Mesenchymal stem cell (in vitro differentiated cells and primary cell): ENCODE results near the gene MIPEP.

Source experiments
- DNase-seq: peaks from one replicate; pipeline ENCODE4 v3.0.0-alpha.2; 2013
- H2AFZ ChIP-seq: one replicate; pipeline ENCODE4 v1.6.1; 2013; ENCODE audit warnings: low read depth, mild to moderate bottlenecking, control low read depth, inconsistent platforms, low read length, moderate library complexity
- H2AK5ac ChIP-seq: 2 replicates; pipeline ENCODE4 v1.6.1; 2013; ENCODE audit warnings: low read length, moderate library complexity, mild to moderate bottlenecking, inconsistent platforms; ENCODE audit not compliant: severe bottlenecking
- H2BK120ac ChIP-seq: one replicate; pipeline ENCODE4 v1.6.1; 2013; ENCODE audit warnings: low read depth, mild to moderate bottlenecking, inconsistent platforms, low read length, moderate library complexity
- H2BK12ac ChIP-seq, 2 experiments: one replicate each; pipeline ENCODE4 v1.6.1; 2013; ENCODE audit warnings: inconsistent platforms in 2 of 2, low read length in 2 of 2, mild to moderate bottlenecking in 2 of 2, moderate library complexity in 2 of 2, control low read depth in 1 of 2
- H2BK15ac ChIP-seq: one replicate; pipeline ENCODE4 v1.6.1; 2013; ENCODE audit warnings: mild to moderate bottlenecking, low read depth, inconsistent platforms; ENCODE audit not compliant: poor library complexity, severe bottlenecking
- H2BK5ac ChIP-seq: 2 replicates; pipeline ENCODE4 v1.6.1; 2013; ENCODE audit warnings: low read depth, mild to moderate bottlenecking, low read length, control low read depth, inconsistent platforms; ENCODE audit not compliant: poor library complexity, severe bottlenecking
- H3K14ac ChIP-seq, 2 experiments: one replicate each; pipeline ENCODE4 v1.6.1; 2013; ENCODE audit warnings: inconsistent platforms in 2 of 2, low read length in 2 of 2, control low read depth in 1 of 2, mild to moderate bottlenecking in 1 of 2, moderate library complexity in 1 of 2
- H3K18ac ChIP-seq, 2 experiments: one replicate each; pipeline ENCODE4 v1.6.1; 2013; ENCODE audit warnings: inconsistent platforms in 2 of 2, low read length in 2 of 2, control low read depth in 1 of 2, low read depth in 1 of 2, mild to moderate bottlenecking in 1 of 2
- H3K23ac ChIP-seq, 2 experiments: one replicate each; pipeline ENCODE4 v1.6.1; 2013; ENCODE audit warnings: inconsistent platforms in 2 of 2, low read length in 2 of 2, mild to moderate bottlenecking in 2 of 2, moderate library complexity in 2 of 2, control low read depth in 1 of 2
- H3K27ac ChIP-seq: 2 replicates; pipeline ENCODE4 v1.5.1; 2013; ENCODE audit warnings: mild to moderate bottlenecking, moderate library complexity, low read length, control low read depth, inconsistent platforms; ENCODE audit not compliant: poor library complexity, severe bottlenecking
- H3K27me3 ChIP-seq, 2 experiments: 2 replicates each; pipeline versions ENCODE4 v1.6.1 to v1.7.0; 2013; ENCODE audit warnings: low read length in 2 of 2, mild to moderate bottlenecking in 2 of 2, moderate library complexity in 2 of 2, control low read depth in 1 of 2, inconsistent platforms in 1 of 2; ENCODE audit not compliant: control insufficient read depth in 1 of 2, insufficient read depth in 1 of 2
- H3K36me3 ChIP-seq, 2 experiments: 2 replicates each; pipeline versions ENCODE4 v1.6.1 to v1.7.0; 2013; ENCODE audit warnings: low read length in 2 of 2, control low read depth in 1 of 2, inconsistent platforms in 1 of 2, low read depth in 1 of 2, mild to moderate bottlenecking in 1 of 2; ENCODE audit not compliant: insufficient read depth in 2 of 2, control insufficient read depth in 1 of 2
- H3K4ac ChIP-seq, 2 experiments: one replicate each; pipeline ENCODE4 v1.6.1; 2013; ENCODE audit warnings: inconsistent platforms in 2 of 2, low read length in 2 of 2, mild to moderate bottlenecking in 2 of 2, moderate library complexity in 2 of 2, control low read depth in 1 of 2, low read depth in 1 of 2
- H3K4me1 ChIP-seq: 2 replicates; pipeline ENCODE4 v1.6.1; 2013; ENCODE audit warnings: low read depth, low read length, control low read depth; ENCODE audit not compliant: control insufficient read depth, insufficient read depth
- H3K4me2 ChIP-seq: 2 replicates; pipeline ENCODE4 v1.6.1; 2013; ENCODE audit warnings: low read length, mild to moderate bottlenecking, inconsistent platforms; ENCODE audit not compliant: poor library complexity, severe bottlenecking
- H3K4me3 ChIP-seq, 2 experiments: 2 replicates each; pipeline versions ENCODE4 v1.5.1 to v1.7.0; 2013; ENCODE audit warnings: low read length in 2 of 2, mild to moderate bottlenecking in 2 of 2, control low read depth in 1 of 2, low read depth in 1 of 2; ENCODE audit not compliant: insufficient read depth in 1 of 2
- H3K79me1 ChIP-seq: replicated peaks from 2 replicates; pipeline ENCODE4 v1.6.1; 2013; ENCODE audit warnings: mild to moderate bottlenecking, control low read depth, low read length, inconsistent platforms; ENCODE audit not compliant: poor library complexity, severe bottlenecking
- H3K9ac ChIP-seq: 2 replicates; pipeline ENCODE4 v1.7.0; 2013; ENCODE audit warnings: mild to moderate bottlenecking, low read length, moderate library complexity
- H3K9me3 ChIP-seq: 2 replicates; pipeline ENCODE4 v1.7.0; 2013; ENCODE audit warnings: mild to moderate bottlenecking, low read length; ENCODE audit not compliant: control insufficient read depth
- H4K8ac ChIP-seq: one replicate; pipeline ENCODE4 v1.6.1; 2013; ENCODE audit warnings: inconsistent platforms, mild to moderate bottlenecking, low read length, moderate library complexity
- H4K91ac ChIP-seq: one replicate; pipeline ENCODE4 v1.6.1; 2013; ENCODE audit warnings: mild to moderate bottlenecking, low read length, inconsistent platforms
- WGBS: methylation state at CpG from one replicate; pipeline ENCODE4 v1.1.7; 2013; ENCODE audit warnings: mixed read lengths; 5-methylcytosine and 5-hydroxymethylcytosine counted together

The MIPEP gene

DNA sequence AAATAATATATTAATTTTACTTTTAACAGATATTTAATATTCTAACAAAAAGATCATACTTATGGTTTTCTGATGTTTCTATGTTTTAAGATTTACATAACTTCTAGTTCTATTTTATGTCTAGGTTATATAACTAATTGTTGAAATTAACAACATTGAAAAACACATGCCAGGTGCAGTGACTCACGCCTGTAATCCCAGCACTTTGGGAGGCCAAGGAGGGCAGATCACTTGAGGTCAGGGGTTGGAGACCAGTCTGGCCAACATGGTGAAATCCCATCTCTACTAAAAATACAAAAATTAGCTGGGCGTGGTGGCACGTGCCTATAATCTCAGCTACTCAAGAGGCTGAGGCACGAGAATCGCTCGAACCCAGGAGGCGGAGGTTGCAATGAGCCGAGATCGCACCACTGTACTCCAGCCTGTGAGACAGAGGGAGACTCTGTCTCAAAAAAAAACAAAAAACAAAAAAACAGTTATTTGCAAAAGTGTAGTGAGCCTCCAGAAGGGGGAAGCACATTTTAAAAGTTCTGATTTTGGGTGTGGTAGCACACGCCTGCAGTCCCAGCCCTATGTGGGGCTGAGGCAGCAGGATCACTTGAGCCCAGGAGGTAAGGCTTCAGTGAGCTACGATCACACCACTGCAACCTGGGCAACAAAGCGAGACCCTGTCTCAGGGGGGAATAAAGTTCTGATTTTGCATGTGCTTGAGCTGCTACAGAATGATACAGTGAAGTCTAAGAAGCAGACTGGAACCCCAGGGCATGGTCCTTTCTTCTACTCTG, 18.7 kb downstream of the MIPEP start:
- H3K27ac ChIP-seq: no peak overlapping the region
- no peak overlapping the region for H2BK15ac ChIP-seq
- whole genome bisulfite sequencing: 91% methylated on average over 10 of the region's 12 CpGs
- H4K91ac ChIP-seq: no peak overlapping the region
- peaks cover 14% of the 10 kb centered on the region for H3K4me1 ChIP-seq
- no peak overlapping the region for H2BK5ac ChIP-seq
- H3K36me3 ChIP-seq: peaks cover 4 to 15% of the 10 kb centered on the region in 2 experiments
- peak overlapping the region in 1 of 2 experiments; percentile 35 for H3K4ac ChIP-seq
- H2BK120ac ChIP-seq: no peak overlapping the region
- H3K23ac ChIP-seq: no peak overlapping the region
- no peak overlapping the region for H3K18ac ChIP-seq
- H3K79me1 ChIP-seq: peaks cover 1% of the 10 kb centered on the region
- no peak overlapping the region for H3K4me2 ChIP-seq
- no peak overlapping the region for H3K14ac ChIP-seq
- DNase-seq: no peak
- H3K4me3 ChIP-seq: no peak overlapping the region
- H4K8ac ChIP-seq: peak overlapping the region; percentile 48
- H3K9me3 ChIP-seq: no peaks in the 10 kb centered on the region
- H2AFZ ChIP-seq: no peak overlapping the region
- H3K9ac ChIP-seq: no peak overlapping the region
- H2BK12ac ChIP-seq: no peak overlapping the region
- no peaks in the 10 kb centered on the region for H3K27me3 ChIP-seq
- H2AK5ac ChIP-seq: no peak overlapping the region

- H3K23ac ChIP-seq: no peak overlapping the region
- H2BK12ac ChIP-seq: no peak overlapping the region
- H3K27ac ChIP-seq: no peak overlapping the region
- H3K79me1 ChIP-seq: peaks cover 1% of the 10 kb centered on the region
- H3K4me2 ChIP-seq: no peak overlapping the region
- H3K36me3 ChIP-seq: peaks cover 4 to 13% of the 10 kb centered on the region in 2 experiments
- H3K14ac ChIP-seq: no peak overlapping the region
- H2BK15ac ChIP-seq: peak overlapping the region; percentile 36
- H2AFZ ChIP-seq: peak overlapping the region; percentile 48
- peaks cover 14% of the 10 kb centered on the region for H3K4me1 ChIP-seq
- no peak overlapping the region for H3K4me3 ChIP-seq
- no peak overlapping the region for H4K8ac ChIP-seq
- H4K91ac ChIP-seq: no peak overlapping the region
- no peak overlapping the region for H3K4ac ChIP-seq
- no peak for DNase-seq
- H2AK5ac ChIP-seq: no peak overlapping the region
- H3K27me3 ChIP-seq: no peaks in the 10 kb centered on the region
- no peak overlapping the region for H2BK5ac ChIP-seq
- 85% methylated on average over 2 of the region's 5 CpGs for WGBS
- no peak overlapping the region for H3K18ac ChIP-seq
- H2BK120ac ChIP-seq: no peak overlapping the region
- no peaks in the 10 kb centered on the region for H3K9me3 ChIP-seq
- H3K9ac ChIP-seq: no peak overlapping the region
These were observed 20.7 kb downstream of the MIPEP start for GRCh38 chr13:23868521-23868920.

DNA sequence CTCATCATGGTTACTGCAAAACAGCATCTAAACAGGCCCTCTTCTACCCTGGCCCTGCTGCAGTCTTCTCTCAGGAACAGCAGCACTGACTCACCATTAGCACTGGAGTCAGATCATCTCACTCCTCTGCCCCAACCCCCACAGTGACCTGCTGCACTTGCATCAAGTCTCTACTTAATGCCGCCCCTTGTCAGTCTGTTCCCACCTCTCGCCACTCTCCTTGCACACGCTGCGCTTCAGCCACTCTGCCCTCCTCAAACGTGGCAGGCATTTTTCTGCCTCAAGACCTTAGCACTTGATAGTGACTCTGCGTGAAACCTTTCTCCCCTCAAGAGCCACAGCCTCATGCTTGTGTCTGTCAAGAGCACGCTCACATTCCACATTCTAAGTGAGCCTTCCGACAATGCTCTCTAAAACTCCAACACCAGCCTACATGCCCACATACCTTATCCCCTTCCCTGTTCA, 22.1 kb downstream of the MIPEP start:
- Histone ChIP-seq H3K79me1 (peaks cover 1% of the 10 kb centered on the region), H3K27me3 (no peaks in the 10 kb centered on the region), H2BK12ac (no peak overlapping the region), H2AFZ (no peak overlapping the region), H3K9me3 (no peaks in the 10 kb centered on the region), H3K4ac (no peak overlapping the region), H3K4me2 (no peak overlapping the region), H3K4me3 (no peak overlapping the region), H3K9ac (peak overlapping the region; percentile 5), H4K91ac (no peak overlapping the region), H2BK5ac (no peak overlapping the region), H4K8ac (no peak overlapping the region), H3K18ac (no peak overlapping the region), H3K27ac (no peak overlapping the region), H2AK5ac (no peak overlapping the region), H3K14ac (no peak overlapping the region), H3K4me1 (peaks cover 14% of the 10 kb centered on the region), H3K23ac (no peak overlapping the region), H2BK15ac (no peak overlapping the region), H2BK120ac (no peak overlapping the region), H3K36me3 (peaks cover 4 to 6% of the 10 kb centered on the region in 2 experiments)
- peak; percentile 48 for DNase-seq
- 73% methylated on average over 8 of the region's 8 CpGs for WGBS

DNA sequence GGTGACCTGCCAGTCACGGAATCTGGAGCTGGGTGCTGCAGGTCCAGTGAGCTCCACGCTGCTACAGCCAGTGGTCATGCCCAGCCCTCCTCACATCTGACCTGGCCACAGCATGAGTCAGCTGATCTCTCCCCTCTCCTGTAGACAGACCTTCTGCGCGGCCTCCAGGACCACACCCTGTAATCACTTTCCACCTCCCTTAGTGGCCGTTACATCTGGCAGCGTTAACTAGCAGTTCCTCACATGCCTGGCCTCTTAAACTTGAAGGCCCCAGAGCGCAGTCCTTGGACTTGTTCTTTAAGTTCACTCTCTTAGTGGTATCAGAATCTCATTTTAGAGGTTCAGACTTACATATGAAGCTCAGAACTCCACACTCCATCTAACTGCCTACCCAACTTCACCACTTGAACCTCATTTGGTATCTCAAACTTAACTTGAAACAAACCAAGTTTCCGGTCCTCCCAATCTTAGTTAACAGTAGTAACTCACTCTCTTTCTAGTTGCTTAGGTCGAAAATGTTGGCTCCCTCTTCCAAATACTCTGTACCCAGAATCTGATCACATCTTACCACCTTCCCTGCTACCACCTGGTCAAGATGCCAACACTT, 22.7 kb downstream of the MIPEP start:
- peak overlapping the region in 1 of 2 experiments; percentile 82 for H3K14ac ChIP-seq
- no peaks in the 10 kb centered on the region for H3K27me3 ChIP-seq
- no peak overlapping the region for H3K4me3 ChIP-seq
- peak overlapping the region; percentile 5 for H3K9ac ChIP-seq
- H3K4me2 ChIP-seq: no peak overlapping the region
- peak overlapping the region in 1 of 2 experiments; percentile 2 for H2BK12ac ChIP-seq
- DNase-seq: peak; percentile 5
- no peak overlapping the region for H4K91ac ChIP-seq
- H3K4ac ChIP-seq: peak overlapping the region in 1 of 2 experiments; percentile 47
- no peaks in the 10 kb centered on the region for H3K9me3 ChIP-seq
- peak overlapping the region in 1 of 2 experiments; percentile 13 for H3K18ac ChIP-seq
- 87% methylated on average over 9 of the region's 9 CpGs for WGBS
- no peak overlapping the region for H2BK15ac ChIP-seq
- no peak overlapping the region for H2BK120ac ChIP-seq
- H2AK5ac ChIP-seq: no peak overlapping the region
- no peak overlapping the region for H2BK5ac ChIP-seq
- peaks cover 14% of the 10 kb centered on the region for H3K4me1 ChIP-seq
- H3K27ac ChIP-seq: no peak overlapping the region
- H2AFZ ChIP-seq: no peak overlapping the region
- H3K36me3 ChIP-seq: peaks cover 4 to 11% of the 10 kb centered on the region in 2 experiments
- H4K8ac ChIP-seq: no peak overlapping the region
- H3K23ac ChIP-seq: no peak overlapping the region
- peaks cover 1% of the 10 kb centered on the region for H3K79me1 ChIP-seq
